GM18861 (cell line): ENCODE data around the gene CTU2.

Experiments used
- ATAC-seq: cut with Tn5 transposase; IDR thresholded peaks from one replicate; pipeline ENCODE4 v1.9.1; 2021; ENCODE audit not compliant: unreplicated experiment

The CTU2 gene

GRCh38 chr16:88696441-88696840 lies 9.9 kb upstream of the CTU2 start:
- no peak for ATAC-seq

GRCh38 chr16:88697116-88697830 lies 9.0 kb upstream of the CTU2 start:
- ATAC-seq, result no peak

- no peak for ATAC-seq
These were observed 8.3 kb upstream of the CTU2 start for GRCh38 chr16:88697831-88698615.

GRCh38 chr16:88698646-88699045 lies 7.7 kb upstream of the CTU2 start:
- no peak for ATAC-seq

GRCh38 chr16:88699180-88699579 lies 7.1 kb upstream of the CTU2 start:
- no peak for ATAC-seq

- ATAC-seq, result no peak
These were observed 6.0 kb upstream of the CTU2 start for GRCh38 chr16:88700322-88700635.

- peak; percentile 34 for ATAC-seq
These were observed 5.4 kb upstream of the CTU2 start for GRCh38 chr16:88700636-88701482.

GRCh38 chr16:88701581-88702370 lies 4.5 kb upstream of the CTU2 start:
- ATAC-seq, result no peak

GRCh38 chr16:88702371-88703210 lies 3.7 kb upstream of the CTU2 start:
- no peak for ATAC-seq

GRCh38 chr16:88703486-88704309 lies 2.6 kb upstream of the CTU2 start:
- no peak for ATAC-seq

- no peak for ATAC-seq
These were observed 1.1 kb upstream of the CTU2 start for GRCh38 chr16:88705076-88705684.

- peak; percentile 16 for ATAC-seq
These were observed 488 bp upstream of the CTU2 start for GRCh38 chr16:88705801-88706228.

GRCh38 chr16:88706965-88707826 lies 893 bp downstream of the CTU2 start:
- no peak for ATAC-seq

GRCh38 chr16:88710556-88710955 lies 4.3 kb downstream of the CTU2 start:
- no peak for ATAC-seq

- ATAC-seq, result no peak
These were observed 5.5 kb downstream of the CTU2 start for GRCh38 chr16:88711750-88712340.

- no peak for ATAC-seq
These were observed 6.2 kb downstream of the CTU2 start for GRCh38 chr16:88712362-88712979.

GRCh38 chr16:88713054-88713453 lies 6.8 kb downstream of the CTU2 start:
- no peak for ATAC-seq
